ENCODE results near the gene RAB33B.
"Not testable (repeated sequence)": the region's sequence is repeated elsewhere in the genome, so short reads cannot be mapped to it uniquely, and the experiment has no call there.

The RAB33B gene

GRCh38 chr4:139465922-139466321 lies 12.0 kb downstream of the RAB33B start:
- DNase-seq: no peak

DNA sequence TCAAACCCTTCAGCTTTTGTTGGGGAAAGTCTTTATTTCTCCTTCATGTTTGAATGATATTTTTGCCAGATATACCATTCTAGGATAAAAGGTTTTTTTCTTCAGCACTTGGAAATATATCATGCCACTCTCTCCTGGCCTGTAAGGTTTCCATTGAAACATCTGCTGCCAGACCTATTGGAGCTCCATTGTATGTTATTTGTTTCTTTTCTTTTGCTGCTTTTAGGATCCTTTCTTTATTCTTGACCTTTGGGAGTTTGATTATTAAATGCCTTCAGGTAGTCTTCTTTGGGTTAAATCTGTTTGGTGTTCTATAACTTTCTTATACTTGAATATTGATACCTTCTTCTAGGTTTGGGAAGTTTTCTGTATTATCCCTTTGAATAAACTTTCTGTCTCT lies 14.8 kb downstream of the RAB33B start:
- not testable (repeated sequence) for DNase-seq

- DNase-seq: no peak
Observed at GRCh38 chr4:139469216-139469615, 15.3 kb downstream of the RAB33B start.

DNA sequence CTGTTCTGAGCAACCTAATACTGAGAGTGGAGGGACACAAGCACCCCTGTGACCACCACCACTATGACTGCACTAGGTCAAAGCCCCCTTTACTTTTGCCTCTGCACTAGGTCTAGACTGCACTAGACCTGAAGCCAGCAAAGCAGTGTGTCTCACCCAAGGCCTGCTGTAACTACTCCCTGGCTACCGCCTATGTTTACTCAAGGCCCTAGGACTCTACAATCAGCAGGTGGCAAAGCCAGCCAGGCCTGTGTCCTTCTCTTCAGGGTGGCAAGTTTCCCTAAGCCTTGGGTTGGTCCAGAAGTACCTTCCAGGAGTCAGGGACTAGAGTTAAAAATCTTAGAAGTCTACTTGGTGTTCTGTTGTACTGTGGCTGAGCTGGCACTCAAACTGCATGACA lies 15.9 kb downstream of the RAB33B start:
- no peak for DNase-seq

GRCh38 chr4:139470295-139470694 lies 16.4 kb downstream of the RAB33B start:
- no peak for DNase-seq

GRCh38 chr4:139470997-139471665 lies 17.2 kb downstream of the RAB33B start:
- DNase-seq: no peak

DNA sequence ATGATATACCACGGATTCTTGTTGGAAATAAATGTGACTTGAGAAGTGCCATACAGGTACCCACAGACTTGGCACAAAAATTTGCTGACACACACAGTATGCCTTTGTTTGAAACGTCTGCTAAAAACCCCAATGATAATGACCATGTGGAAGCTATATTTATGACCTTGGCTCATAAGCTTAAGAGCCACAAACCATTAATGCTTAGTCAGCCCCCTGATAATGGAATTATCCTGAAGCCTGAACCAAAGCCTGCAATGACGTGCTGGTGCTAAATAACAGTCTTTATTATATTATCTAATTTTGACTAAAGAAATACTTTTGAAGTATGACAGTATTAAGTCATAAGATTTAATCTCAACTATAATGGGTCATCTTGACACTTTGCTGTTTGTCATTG lies 18.9 kb downstream of the RAB33B start:
- DNase-seq: no peak

DNA sequence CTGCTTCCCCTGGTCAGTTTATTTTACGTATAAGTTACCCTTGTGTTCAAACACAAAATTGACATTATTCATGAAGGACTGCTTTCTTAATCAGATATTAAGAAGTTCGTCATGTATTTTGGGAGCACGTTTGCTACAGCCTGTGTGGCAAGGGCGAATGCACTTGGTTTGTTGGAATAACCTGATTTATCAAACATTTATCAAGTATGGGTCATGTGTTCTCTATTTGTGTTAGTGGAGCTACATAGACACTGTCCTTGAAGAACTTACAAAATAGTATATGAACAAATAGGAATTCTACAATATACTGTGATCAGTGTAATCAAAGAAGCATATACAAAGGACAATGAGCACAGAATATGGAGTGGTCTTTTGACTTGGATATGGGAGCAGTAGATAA lies 22.4 kb downstream of the RAB33B start:
- DNase-seq: no peak

DNA sequence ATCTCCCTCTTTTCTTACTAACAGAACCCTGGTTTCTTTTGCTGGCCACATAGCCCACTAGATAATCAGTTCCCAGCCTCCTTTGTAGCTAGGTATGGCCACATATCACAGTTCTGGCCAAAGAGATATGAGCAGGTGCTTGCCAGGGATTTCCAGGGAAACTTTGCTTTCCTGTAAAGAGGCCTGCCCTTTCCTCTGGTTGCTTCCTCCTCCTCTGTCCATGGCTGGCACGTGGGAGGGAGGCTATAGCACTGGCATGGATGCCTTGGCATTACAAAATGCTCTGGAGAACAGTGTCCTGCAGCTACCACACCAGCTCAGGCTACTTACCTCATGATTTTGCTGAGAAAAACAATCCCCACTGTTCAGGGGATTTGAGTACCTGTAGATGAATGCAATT lies 27.5 kb downstream of the RAB33B start:
- DNase-seq: no peak

DNA sequence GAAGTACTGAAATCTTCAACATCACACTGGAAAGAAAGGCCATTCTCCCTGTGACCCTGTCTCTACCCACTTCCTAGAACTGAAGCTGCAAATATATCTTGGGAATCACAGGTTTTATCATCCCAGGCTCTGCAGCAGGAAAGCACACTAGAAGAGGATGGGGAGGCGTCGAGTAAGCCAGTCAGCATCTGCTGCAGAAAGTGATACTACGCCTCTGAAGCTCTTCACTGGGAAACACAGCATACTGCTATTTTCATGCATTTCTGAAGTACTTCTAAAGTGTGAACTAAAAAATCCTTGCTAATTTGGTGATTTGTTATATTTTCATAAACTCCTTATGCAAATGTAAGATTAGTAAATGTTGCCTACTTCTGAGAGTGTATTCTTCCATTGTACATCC lies 29.1 kb downstream of the RAB33B start:
- DNase-seq: no peak

- DNase-seq: no peak
Observed at GRCh38 chr4:139484783-139485311, 30.9 kb downstream of the RAB33B start.

GRCh38 chr4:139488442-139488841 lies 34.5 kb downstream of the RAB33B start:
- no peak for DNase-seq

DNA sequence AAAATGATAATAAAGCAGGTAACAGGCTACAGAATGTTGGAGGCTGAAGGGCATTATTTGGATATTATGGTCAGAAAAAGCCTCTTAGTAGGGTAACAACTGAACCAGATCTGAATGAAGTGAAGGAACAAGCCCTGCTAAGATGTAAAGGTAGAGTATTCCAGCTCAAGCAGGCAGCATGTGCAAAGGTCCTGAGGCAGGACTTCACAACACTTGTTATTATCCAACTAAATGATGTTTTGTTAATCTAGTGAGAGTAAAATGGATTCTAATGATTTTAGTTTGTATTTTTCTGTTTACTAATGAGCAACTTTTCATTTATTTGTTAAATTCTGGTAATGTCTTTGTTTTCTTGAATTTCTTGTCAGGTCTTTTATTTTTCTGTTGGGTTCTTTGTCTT lies 35.7 kb downstream of the RAB33B start:
- no peak for DNase-seq

DNA sequence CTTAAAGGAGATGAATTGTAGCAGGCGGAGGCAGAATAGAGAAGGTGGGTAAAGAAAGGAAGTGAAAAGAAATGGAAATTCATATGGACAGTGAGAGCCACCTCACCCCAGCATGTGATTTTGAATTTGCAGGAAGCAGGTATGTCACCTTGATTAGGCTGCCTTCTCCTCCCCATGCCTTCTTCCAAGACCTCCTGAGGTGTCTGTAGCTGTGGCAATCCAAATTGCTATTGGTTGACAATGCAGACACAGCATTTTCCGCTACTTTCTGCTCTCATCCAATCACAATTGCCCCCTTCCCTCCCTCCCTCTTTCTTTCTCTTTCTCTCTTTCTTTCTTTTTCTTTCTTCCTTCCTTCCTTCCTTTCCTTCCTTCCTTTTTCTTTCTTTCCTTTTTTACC lies 38.5 kb downstream of the RAB33B start:
- DNase-seq: no peak

DNA sequence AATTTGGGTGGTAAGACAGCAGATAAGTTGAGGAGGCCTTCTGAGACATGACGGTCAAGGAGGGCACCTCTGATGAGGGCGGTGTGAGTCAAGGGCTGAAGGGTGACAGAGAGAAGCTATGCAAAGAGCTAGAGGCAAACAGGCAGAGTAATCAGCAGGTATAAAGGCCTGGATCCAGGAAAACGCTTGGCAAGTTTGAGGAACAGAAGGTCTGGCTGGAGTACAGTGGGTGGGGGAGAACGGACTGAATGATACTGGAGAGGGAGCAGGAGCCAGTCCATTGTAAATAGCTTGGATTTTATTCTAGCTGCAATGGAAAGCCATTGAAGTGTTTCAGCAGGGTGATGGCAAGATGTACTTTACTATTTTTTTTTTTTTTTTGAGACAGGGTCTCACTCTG lies 39.3 kb downstream of the RAB33B start:
- no peak for DNase-seq

DNA sequence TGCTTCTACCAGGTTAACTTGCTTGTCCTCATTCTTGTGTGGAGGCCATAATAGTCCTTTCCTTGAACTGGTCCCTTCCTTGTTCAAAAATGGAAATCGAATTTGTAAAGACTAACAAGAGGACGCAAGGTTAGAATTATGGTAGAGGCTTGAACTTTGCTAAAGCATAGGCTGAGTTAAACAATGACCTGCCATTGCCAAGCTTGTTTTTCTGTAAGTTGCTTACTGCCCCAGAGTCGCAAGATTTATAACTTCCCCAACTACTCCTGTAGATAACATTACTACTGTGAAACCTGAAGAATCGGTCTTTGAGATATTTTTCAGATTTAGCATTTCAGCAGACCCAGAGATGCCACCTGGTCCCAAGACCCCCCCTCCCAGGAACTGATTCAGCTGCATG lies 45.3 kb downstream of the RAB33B start:
- no peak for DNase-seq

DNA sequence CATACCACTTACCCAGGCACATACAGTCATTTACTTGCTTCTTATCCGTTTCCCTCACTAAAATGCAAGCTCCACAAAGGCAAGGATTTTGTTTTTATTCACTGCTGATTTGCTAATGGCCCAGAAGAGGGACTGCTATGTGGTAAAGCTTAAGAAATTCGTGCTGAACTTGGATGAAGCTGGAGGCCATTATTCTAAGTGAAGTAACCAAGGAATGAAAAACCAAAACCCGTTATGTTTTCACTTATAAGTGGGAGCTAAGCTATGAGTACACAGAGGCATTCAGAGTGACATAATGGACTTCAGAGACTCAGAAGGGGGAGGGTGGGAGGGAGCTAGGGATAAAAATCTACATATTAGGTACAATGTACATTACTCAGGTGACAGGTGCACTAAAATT lies 47.2 kb downstream of the RAB33B start:
- DNase-seq: no peak

DNA sequence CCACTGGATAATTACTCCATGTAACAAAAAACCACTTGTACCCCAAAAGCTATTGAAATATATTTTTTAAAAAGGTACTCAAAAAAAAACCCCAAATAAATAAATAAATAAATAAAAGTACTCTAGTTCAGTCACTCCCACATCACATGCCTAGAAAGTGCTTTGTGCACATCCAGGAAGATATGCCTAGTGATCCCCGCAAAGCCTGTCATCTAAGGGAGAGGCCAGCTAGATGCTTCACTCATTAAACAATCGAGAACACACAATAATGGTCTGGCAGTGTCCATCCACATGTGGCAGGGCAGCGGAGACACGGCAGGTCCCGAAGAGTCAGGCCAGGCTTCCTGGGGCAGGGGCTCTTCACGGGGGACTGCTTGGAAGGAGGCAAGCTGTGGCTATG lies 47.6 kb downstream of the RAB33B start:
- DNase-seq: no peak

- DNase-seq: no peak
Observed at GRCh38 chr4:139501927-139502899, 48.3 kb downstream of the RAB33B start.

DNA sequence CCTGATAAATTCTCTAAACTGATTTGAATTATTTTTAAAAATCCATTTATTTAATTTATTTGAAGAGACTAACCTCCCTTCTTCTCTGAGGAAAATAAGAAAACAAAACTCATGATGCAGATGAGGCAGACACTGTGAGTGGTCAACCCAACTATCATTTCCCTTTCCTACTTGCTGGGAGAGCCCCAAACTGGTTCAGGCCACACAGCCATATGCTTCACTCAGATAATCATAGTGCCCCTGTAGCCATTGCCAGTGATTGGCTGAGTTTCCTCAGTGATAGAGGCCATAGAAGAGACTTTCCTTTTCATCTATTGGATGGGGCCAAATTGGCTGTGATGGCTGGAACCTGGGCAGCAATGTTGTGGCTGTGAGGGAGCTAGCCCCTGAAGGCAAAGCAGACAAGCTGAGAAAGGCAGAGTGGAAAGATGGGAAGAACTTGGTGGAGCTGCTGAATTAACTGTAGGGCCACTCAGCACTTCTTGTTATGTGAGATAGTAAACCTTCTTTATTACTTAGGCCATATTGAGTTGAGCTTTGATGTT lies 49.8 kb downstream of the RAB33B start:
- DNase-seq: no peak

DNA sequence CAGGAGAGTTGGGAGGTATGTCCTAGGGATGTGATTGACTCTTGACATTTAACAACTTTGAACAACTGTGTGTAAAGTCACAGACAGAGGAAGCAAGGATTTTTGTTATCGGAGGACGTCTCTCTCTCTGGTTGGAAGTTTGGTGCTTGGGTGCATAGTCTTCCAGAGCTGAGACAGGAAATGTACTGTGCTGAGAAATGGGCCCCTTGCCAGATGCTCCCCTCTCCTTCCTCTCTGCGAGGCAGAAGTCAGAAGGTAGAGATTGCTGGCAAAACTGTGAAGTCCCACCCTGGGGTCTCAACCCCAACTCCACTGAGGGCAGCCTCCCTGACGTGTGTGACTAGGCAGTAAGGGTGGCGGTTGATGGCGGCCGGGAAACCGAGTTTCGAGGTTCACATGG lies 52.9 kb downstream of the RAB33B start:
- DNase-seq: no peak

DNA sequence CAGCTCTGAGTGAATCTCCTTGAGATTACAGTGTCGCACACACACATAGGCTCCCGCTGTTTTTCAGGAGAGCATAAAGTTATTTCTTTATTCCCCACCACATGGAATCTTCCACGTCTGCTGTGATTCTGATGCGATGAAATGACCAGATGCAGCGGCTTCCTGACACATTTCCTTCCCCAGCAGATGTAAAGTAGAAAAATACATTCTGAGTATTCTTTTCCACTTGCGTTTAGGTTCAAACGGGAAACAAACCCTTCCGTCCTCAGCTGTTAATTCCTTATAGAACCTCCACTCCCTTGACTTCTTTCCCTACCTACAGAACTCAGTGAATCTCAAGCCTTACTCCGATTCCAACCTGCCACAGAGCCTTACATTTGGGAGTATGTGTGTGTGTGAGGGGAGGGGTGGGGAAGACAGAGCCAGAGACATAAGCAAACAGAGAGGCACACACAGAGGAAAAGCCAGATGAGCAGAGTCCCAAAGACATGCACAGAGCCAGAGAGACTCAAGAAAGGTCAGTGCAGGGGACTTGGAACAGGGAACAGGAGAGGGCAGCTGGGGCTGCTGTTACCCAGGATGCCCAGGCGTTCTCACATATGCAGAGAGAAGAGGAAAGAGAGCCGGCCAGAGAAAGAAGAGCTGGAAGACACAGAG lies 54.8 kb downstream of the RAB33B start:
- no peak for DNase-seq

- DNase-seq: no peak
Observed at GRCh38 chr4:139509727-139510410, 55.9 kb downstream of the RAB33B start.

Measured in KG1 (cell line).